HG02840 (cell line): Measurements from ENCODE around the gene SELENOV.

Experiments used
- ATAC-seq: cut with Tn5 transposase; IDR thresholded peaks from one replicate; pipeline ENCODE4 v1.9.1; 2021; ENCODE audit warnings: mild to moderate bottlenecking, moderate library complexity, moderate number of reproducible peaks; ENCODE audit not compliant: unreplicated experiment, low FRiP score

The SELENOV gene

GRCh38 chr19:39492225-39492624 lies 22.7 kb upstream of the SELENOV start:
- no peak for ATAC-seq

GRCh38 chr19:39492788-39493187 lies 22.2 kb upstream of the SELENOV start:
- ATAC-seq: no peak

GRCh38 chr19:39494661-39495060 lies 20.3 kb upstream of the SELENOV start:
- ATAC-seq: no peak

- no peak for ATAC-seq
Observed at GRCh38 chr19:39496063-39496462, 18.9 kb upstream of the SELENOV start.

GRCh38 chr19:39497701-39497995 lies 17.3 kb upstream of the SELENOV start:
- no peak for ATAC-seq

- ATAC-seq: no peak
Observed at GRCh38 chr19:39497996-39498797, 16.7 kb upstream of the SELENOV start.

GRCh38 chr19:39498798-39499642 lies 15.9 kb upstream of the SELENOV start, which contains the start of gene DLL3:
Gene DLL3 (plus strand): TSS chr19:39498947. CDS start chr19:39498975, 28 bp downstream.
- no peak for ATAC-seq

- ATAC-seq: no peak
Observed at GRCh38 chr19:39499932-39500331, 15.0 kb upstream of the SELENOV start.

GRCh38 chr19:39500543-39500942 lies 14.4 kb upstream of the SELENOV start:
- no peak for ATAC-seq

GRCh38 chr19:39501340-39501739 lies 13.6 kb upstream of the SELENOV start:
- ATAC-seq: no peak

GRCh38 chr19:39502640-39503417 lies 12.1 kb upstream of the SELENOV start:
- ATAC-seq: no peak

- no peak for ATAC-seq
Observed at GRCh38 chr19:39506598-39506943, 8.4 kb upstream of the SELENOV start.

- no peak for ATAC-seq
Observed at GRCh38 chr19:39506944-39507714, 7.8 kb upstream of the SELENOV start.

- no peak for ATAC-seq
Observed at GRCh38 chr19:39507715-39508364, 7.1 kb upstream of the SELENOV start.

- no peak for ATAC-seq
Observed at GRCh38 chr19:39508629-39509028, 6.3 kb upstream of the SELENOV start.

GRCh38 chr19:39509233-39509632 lies 5.7 kb upstream of the SELENOV start:
- no peak for ATAC-seq

- no peak for ATAC-seq
Observed at GRCh38 chr19:39512988-39513387, 2.0 kb upstream of the SELENOV start.

- ATAC-seq: no peak
Observed at GRCh38 chr19:39515551-39516191, 732 bp downstream of the SELENOV start.

- ATAC-seq: no peak
Observed at GRCh38 chr19:39516270-39516669, 1.3 kb downstream of the SELENOV start.
